Ovary (tissue), 9 donors: ENCODE measurements around the gene CXCL16. TPM values are rescaled to one million over a fixed set of nuclear protein-coding genes. Genes with fewer than 3 reads are reported as not detected.

Source experiments
- DNase-seq, 5 donors: peaks; one replicate each; pipeline ENCODE4 v3.0.0-alpha.2; 2019 to 2020
- H3K27ac ChIP-seq, 2 donors: fragments of 200-600 bp; one replicate each; pipeline versions ENCODE4 v1.5.1 to v1.8.0; 2019 to 2022
- H3K27me3 ChIP-seq: fragments of 200-600 bp; one replicate; pipeline ENCODE4 v1.8.0; 2022
- H3K36me3 ChIP-seq: fragments of 200-600 bp; sonication (generic); one replicate; pipeline ENCODE4 v1.5.1; 2019
- H3K4me1 ChIP-seq: one replicate; pipeline ENCODE4 v1.8.1; 2013; ENCODE audit warnings: mild to moderate bottlenecking, moderate library complexity; ENCODE audit not compliant: insufficient read depth
- H3K4me3 ChIP-seq: fragments of 200-600 bp; sonication (generic); one replicate; pipeline ENCODE4 v1.5.1; 2017
- H3K9me3 ChIP-seq, 2 donors: fragments of 200-600 bp in 1 of 2; sonication (generic) in 1 of 2; one replicate each; pipeline versions ENCODE4 v1.5.1 to v1.8.1; 2013 to 2019; ENCODE audit warnings: mild to moderate bottlenecking in 1 of 2, moderate library complexity in 1 of 2
- EP300 ChIP-seq: sonication (generic); formaldehyde crosslinking; IDR thresholded peaks from one replicate; pipeline ENCODE4 v1.6.1; 2017; ENCODE audit warnings: antibody characterized with exemption
- POLR2A ChIP-seq: fragments of 450-650 bp; IDR thresholded peaks from one replicate; pipeline ENCODE4 v1.6.1; 2017; ENCODE audit warnings: antibody characterized with exemption, mild to moderate bottlenecking, moderate library complexity
- WGBS, 3 donors: extraction: QIAGEN DNeasy Blood & Tissue Kit in 1 of 3; methylation state at CpG; one replicate each; pipeline versions ENCODE4 v1.1.5 to v1.1.7; 2013 to 2017; 5-methylcytosine and 5-hydroxymethylcytosine counted together
- intact Hi-C, 4 donors: fragments of 100-400 bp; cut with DNase I; formaldehyde crosslinking; loops; one replicate each; pipeline versions ENCODE4 v1.11.0 to v1.15.1; 2022 to 2023
- polyA plus RNA-seq, 2 donors: library from polyadenylated mRNA; stranded (reverse); fragments of 200-250 nt in 1 of 2; fragments of 350-450 nt in 1 of 2; fragmentation: Illumina TruSeq in 1 of 2; extraction: RNeasy Lipid Tissue Mini Kit (QIAGEN cat#74804) in 1 of 2; gene quantifications; one replicate each; pipeline ENCODE4 v1.2.3, GENCODE V29; 2013 to 2014
- total RNA-seq, 7 donors: library from RNA; depleted of rRNA in 2 of 7; stranded (reverse); fragments of >200 nt in 2 of 7; fragmentation: NEBNext Ultra II Directional in 3 of 7; extraction: Animal tissue kit (Norgen Biotek cat#: 25700) in 3 of 7; gene quantifications; one replicate each; pipeline versions ENCODE4 v1.1.0 to v1.2.4, GENCODE V29; 2016 to 2023
- TF ChIP-seq, protein P1 (sequence below), 3 donors: fragments of 450-650 bp in 2 of 3; fragments of 200-600 bp in 1 of 3; IDR thresholded peaks; one replicate each; pipeline versions ENCODE4 v1.5.1 to v1.8.0; 2016 to 2022; ENCODE audit warnings: antibody characterized with exemption in 3 of 3, mild to moderate bottlenecking in 1 of 3
- donor health status: DM: no; HTN: no; CAD: no; lungs with moderate emphysema.
- donor health status: DM: no; HTN: no; CAD: no.
- donor health status: Bipolar disorder and iron deficiency.
- donor health status: DM: yes; HTN: yes; CAD: no.
- donor health status: DM: no; HTN: no; CAD: no.
- donor health status: DM: yes; HTN: yes; CAD: no.

Gene CXCL16
- total and polyA plus RNA-seq, 9 donors, result 5.8 to 41.6 (median 16.8) TPM

DNA sequence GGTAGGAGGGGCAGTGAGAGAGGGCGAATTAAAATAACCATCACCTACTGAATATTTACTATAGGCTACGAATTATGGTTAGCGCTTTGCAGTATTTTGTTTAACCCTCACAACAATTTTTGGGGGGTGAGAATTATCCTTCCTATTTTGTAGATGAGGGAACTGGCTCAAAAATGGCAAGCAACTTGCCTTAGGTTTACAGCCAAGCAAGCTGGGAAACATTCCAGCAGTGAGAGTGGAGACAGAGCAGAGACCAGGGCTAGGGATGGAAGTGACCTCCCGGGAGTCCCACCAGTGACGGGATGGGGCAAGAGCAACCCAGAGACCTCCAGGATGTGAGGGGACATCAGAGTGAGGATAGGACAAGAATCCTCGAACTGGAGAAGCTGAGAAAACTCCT is 46.8 kb upstream of the CXCL16 start:
- WGBS, 3 donors, result 6 to 12% (median 12%) methylated on average over 6 of the region's 6 CpGs
- Histone ChIP-seq H3K36me3 (no peaks in the 10 kb centered on the region), H3K9me3 (no peaks in the 10 kb centered on the region), H3K4me3 (peak overlapping the region; percentile 25), H3K27me3 (no peaks in the 10 kb centered on the region), H3K27ac (no peak overlapping the region), H3K4me1 (peaks cover 13% of the 10 kb centered on the region)
- DNase-seq, result no peak
- TF ChIP-seq, protein P1, sequence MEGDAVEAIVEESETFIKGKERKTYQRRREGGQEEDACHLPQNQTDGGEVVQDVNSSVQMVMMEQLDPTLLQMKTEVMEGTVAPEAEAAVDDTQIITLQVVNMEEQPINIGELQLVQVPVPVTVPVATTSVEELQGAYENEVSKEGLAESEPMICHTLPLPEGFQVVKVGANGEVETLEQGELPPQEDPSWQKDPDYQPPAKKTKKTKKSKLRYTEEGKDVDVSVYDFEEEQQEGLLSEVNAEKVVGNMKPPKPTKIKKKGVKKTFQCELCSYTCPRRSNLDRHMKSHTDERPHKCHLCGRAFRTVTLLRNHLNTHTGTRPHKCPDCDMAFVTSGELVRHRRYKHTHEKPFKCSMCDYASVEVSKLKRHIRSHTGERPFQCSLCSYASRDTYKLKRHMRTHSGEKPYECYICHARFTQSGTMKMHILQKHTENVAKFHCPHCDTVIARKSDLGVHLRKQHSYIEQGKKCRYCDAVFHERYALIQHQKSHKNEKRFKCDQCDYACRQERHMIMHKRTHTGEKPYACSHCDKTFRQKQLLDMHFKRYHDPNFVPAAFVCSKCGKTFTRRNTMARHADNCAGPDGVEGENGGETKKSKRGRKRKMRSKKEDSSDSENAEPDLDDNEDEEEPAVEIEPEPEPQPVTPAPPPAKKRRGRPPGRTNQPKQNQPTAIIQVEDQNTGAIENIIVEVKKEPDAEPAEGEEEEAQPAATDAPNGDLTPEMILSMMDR (IDR thresholded peaks at IDR 0.05), result no peak
- TF ChIP-seq POLR2A (no peak), EP300 (no peak)
- intact Hi-C loops, result loop anchor here (2.0 to 10.0 kb wide), 6 partner anchors 52 to 268 kb away; partner anchors contain the start of genes CHRNE (in 1 of the 4), CXCL16 (in 1 of the 4), MED11 (in 1 of the 4) and ZMYND15 (in 1 of the 4)

DNA sequence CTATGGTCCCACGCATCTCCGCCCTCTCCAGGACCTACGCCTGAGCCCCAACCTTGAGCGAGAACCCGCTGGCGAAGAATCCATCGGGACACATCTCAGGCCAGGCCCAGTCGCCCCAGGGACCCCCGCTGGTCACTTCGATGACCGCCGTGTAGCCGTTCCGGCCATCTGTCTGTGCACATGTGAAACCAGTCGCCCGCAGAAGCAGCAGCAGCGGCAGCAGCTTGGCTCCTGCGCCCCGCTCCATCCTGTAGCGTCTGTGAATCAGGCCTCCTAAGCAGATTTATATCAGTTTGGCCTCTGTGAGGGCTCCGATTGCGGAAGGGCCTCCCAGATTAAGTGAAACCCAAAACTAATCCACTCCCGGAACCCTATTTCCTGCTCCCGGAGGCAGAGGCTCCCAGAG is 46.4 kb upstream of the CXCL16 start, which contains the start of gene VMO1:
Gene VMO1 (minus strand): TSS at position 259 of the 406 bp plus-strand sequence. CDS start 12 bp downstream, at position 247.
- WGBS, 3 donors, result 3 to 6% (median 5%) methylated on average over 24 of the region's 24 CpGs
- Histone ChIP-seq H3K4me1 (peaks cover 13% of the 10 kb centered on the region), H3K36me3 (no peaks in the 10 kb centered on the region), H3K27ac (no peak within 1 kb of the TSS), H3K4me3 (peak within 1 kb of the TSS; percentile 25), H3K9me3 (no peaks in the 10 kb centered on the region), H3K27me3 (no peaks in the 10 kb centered on the region)
- TF ChIP-seq POLR2A (no peak), EP300 (no peak)
- TF ChIP-seq, protein P1 (IDR thresholded peaks at IDR 0.05), result no peak
- no peak for DNase-seq
- intact Hi-C loops, result loop anchor here (2.0 to 10.0 kb wide), 6 partner anchors 51 to 269 kb away; partner anchors contain the start of genes CHRNE (in 1 of the 4), CXCL16 (in 1 of the 4), MED11 (in 1 of the 4) and ZMYND15 (in 1 of the 4)

DNA sequence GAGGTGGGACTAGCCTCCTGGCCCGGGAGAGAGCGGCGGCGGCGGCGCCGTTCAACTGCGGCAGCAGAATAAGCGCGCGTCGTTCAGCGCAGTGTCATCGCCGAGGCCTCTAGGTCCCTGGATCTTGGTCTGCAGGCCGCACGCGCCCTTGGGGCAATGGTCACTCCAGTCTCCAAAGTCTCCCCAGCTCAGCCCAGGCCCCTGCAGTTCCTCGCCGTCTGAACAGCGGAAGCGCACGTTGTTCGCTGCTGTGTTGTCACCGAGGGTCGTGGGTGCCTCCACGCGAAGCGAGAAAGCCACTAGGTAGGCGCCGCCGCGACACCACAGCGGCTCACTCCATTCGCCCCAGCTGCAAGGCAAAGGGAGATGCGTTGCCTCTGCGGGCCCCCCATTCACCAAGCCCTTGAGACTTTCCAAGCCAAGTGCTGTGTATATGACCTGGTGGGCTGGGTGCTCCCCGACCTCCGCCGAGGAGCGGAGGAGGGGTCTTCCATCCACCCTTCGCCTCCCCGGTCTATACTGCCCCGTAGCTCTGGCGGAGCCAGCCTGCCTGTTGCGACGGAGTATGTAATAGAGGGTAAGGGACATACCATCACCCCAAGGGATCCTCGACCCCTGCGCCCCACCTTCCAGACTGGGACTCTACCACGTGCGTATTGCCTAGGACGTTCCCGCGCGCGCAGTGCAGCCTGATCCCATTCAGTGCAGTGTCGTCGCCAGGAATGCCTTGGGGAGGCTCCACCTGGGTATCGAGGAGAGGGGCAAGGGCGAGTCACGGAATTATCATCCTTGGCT is 45.8 kb upstream of the CXCL16 start:
- Histone ChIP-seq H3K4me1 (peaks cover 11% of the 10 kb centered on the region), H3K4me3 (peak overlapping the region; percentile 25), H3K27ac (no peak overlapping the region), H3K36me3 (no peaks in the 10 kb centered on the region), H3K9me3 (no peaks in the 10 kb centered on the region), H3K27me3 (no peaks in the 10 kb centered on the region)
- TF ChIP-seq POLR2A, result no peak
- no peak for TF ChIP-seq EP300
- TF ChIP-seq, protein P1 (IDR thresholded peaks at IDR 0.05), result no peak
- DNase-seq, result no peak
- 8 to 19% (median 9%) methylated on average over 61 of the region's 61 CpGs for WGBS, 3 donors
- intact Hi-C loops, result loop anchor here (2.0 to 10.0 kb wide), 6 partner anchors 51 to 269 kb away; partner anchors contain the start of genes CHRNE (in 1 of the 4), CXCL16 (in 1 of the 4), MED11 (in 1 of the 4) and ZMYND15 (in 1 of the 4)

DNA sequence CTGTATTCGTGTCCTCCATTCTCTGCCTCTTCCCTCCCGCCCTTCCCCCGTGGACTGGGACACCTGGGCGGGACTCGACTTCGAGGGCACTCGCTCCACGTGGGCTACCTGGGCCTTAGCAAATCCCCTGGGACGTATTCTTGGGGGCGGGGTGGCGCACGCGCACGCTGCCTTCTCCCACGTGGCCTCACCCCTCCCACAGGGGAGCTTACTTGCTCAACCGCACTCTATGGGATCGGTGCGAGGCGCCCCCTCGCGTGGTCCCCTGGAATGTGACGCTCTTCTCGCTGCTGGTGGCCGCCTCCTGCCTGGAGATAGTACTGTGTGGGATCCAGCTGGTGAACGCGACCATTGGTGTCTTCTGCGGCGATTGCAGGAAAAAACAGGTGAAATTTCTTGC is 42.9 kb upstream of the CXCL16 start:
- peaks cover 6% of the 10 kb centered on the region for H3K4me1 ChIP-seq
- H3K27ac ChIP-seq, result no peak overlapping the region
- H3K9me3 ChIP-seq, result no peaks in the 10 kb centered on the region
- H3K4me3 ChIP-seq, result no peak overlapping the region
- H3K27me3 ChIP-seq, result no peaks in the 10 kb centered on the region
- H3K36me3 ChIP-seq, result no peaks in the 10 kb centered on the region
- WGBS, 3 donors, result 26 to 30% (median 27%) methylated on average over 27 to 28 of the region's 28 CpGs
- intact Hi-C loops, result loop anchor here in 2 of 4 donors (10.0 kb wide), 2 partner anchors 48 to 272 kb away; partner anchors contain the start of genes CXCL16 (in 1 of the 2), MED11 (in 1 of the 2) and ZMYND15 (in 1 of the 2)
- TF ChIP-seq EP300, result no peak
- no peak for TF ChIP-seq POLR2A
- TF ChIP-seq, protein P1 (IDR thresholded peaks at IDR 0.05), result no peak
- no peak for DNase-seq
